Measurements from ENCODE around the gene CPZ. TPM values are rescaled to one million over a fixed set of nuclear protein-coding genes. Genes with fewer than 3 reads are reported as not detected.

CPZ gene
- total RNA-seq, 4 donors from 2014 or later: 4.1 to 12.9 (median 6.5) TPM

- no peak for DNase-seq
- intact Hi-C loops (cut with DNase I): no loop called here
These were observed 16.3 kb downstream of the CPZ start for GRCh38 chr4:8608714-8609391.

GRCh38 chr4:8609406-8609805 lies 16.8 kb downstream of the CPZ start:
- no peak for DNase-seq
- Histone ChIP-seq H3K9me3 (no peaks in the 10 kb centered on the region), H3K27ac (no peak overlapping the region), H3K36me3 (no peaks in the 10 kb centered on the region), H3K27me3 (no peaks in the 10 kb centered on the region), H3K4me3 (replicated peaks in 1 of 3) (no peak overlapping the region), H3K4me1 (peaks cover 0 to 4% of the 10 kb centered on the region in 2 donors)
- TF ChIP-seq POLR2A (IDR thresholded peaks at IDR 0.05) (no peak), CTCF (IDR thresholded peaks at IDR 0.05) (no peak)
- intact Hi-C loops (cut with DNase I): no loop called here
- WGBS, 2 donors: 85 to 87% methylated on average over 6 of the region's 6 CpGs

More at GRCh38 chr4:8608714-8609391, 16.3 kb downstream of the CPZ start:
- no peak overlapping the region for H3K4me3 ChIP-seq (replicated peaks in 1 of 3)
- H3K27me3 ChIP-seq: no peaks in the 10 kb centered on the region
- 83 to 84% methylated on average over 4 to 5 of the region's 5 CpGs for WGBS, 2 donors
- no peak overlapping the region for H3K27ac ChIP-seq
- no peak for TF ChIP-seq POLR2A (IDR thresholded peaks at IDR 0.05)
- TF ChIP-seq CTCF (IDR thresholded peaks at IDR 0.05): no peak
- H3K36me3 ChIP-seq: no peaks in the 10 kb centered on the region
- peaks cover 0 to 4% of the 10 kb centered on the region in 2 donors for H3K4me1 ChIP-seq
- no peaks in the 10 kb centered on the region for H3K9me3 ChIP-seq

- no peak overlapping the region for H3K27ac ChIP-seq
- intact Hi-C loops (cut with DNase I): no loop called here
- H3K4me3 ChIP-seq (replicated peaks in 1 of 3): no peak overlapping the region
- no peaks in the 10 kb centered on the region for H3K27me3 ChIP-seq
- H3K36me3 ChIP-seq: no peaks in the 10 kb centered on the region
- no peaks in the 10 kb centered on the region for H3K9me3 ChIP-seq
- TF ChIP-seq POLR2A (IDR thresholded peaks at IDR 0.05) (no peak), CTCF (IDR thresholded peaks at IDR 0.05) (no peak)
- WGBS, 2 donors: 74 to 77% methylated on average over 6 to 7 of the region's 9 CpGs
- DNase-seq: no peak
- peaks cover 0 to 4% of the 10 kb centered on the region in 2 donors for H3K4me1 ChIP-seq
These were observed 17.3 kb downstream of the CPZ start for GRCh38 chr4:8609824-8610350.

GRCh38 chr4:8610858-8611616 lies 18.5 kb downstream of the CPZ start:
- 76 to 93% methylated on average over 7 to 8 of the region's 8 CpGs for WGBS, 2 donors
- Histone ChIP-seq H3K27ac (no peak overlapping the region), H3K27me3 (no peaks in the 10 kb centered on the region), H3K4me3 (replicated peaks in 1 of 3) (no peak overlapping the region), H3K4me1 (peaks cover 0 to 4% of the 10 kb centered on the region in 2 donors), H3K9me3 (no peaks in the 10 kb centered on the region), H3K36me3 (no peaks in the 10 kb centered on the region)
- TF ChIP-seq CTCF (IDR thresholded peaks at IDR 0.05) (no peak), POLR2A (IDR thresholded peaks at IDR 0.05) (no peak)
- no peak for DNase-seq
- intact Hi-C loops (cut with DNase I): no loop called here

- intact Hi-C loops (cut with DNase I): no loop called here
- WGBS, 2 donors: 93 to 95% methylated on average over 8 of the region's 8 CpGs
These were observed 20.1 kb downstream of the CPZ start for GRCh38 chr4:8612646-8613045.

More at GRCh38 chr4:8612646-8613045, 20.1 kb downstream of the CPZ start:
- Histone ChIP-seq H3K27me3 (no peaks in the 10 kb centered on the region), H3K36me3 (no peaks in the 10 kb centered on the region), H3K9me3 (no peaks in the 10 kb centered on the region), H3K4me3 (replicated peaks in 1 of 3) (no peak overlapping the region), H3K4me1 (peaks cover 0 to 2% of the 10 kb centered on the region in 2 donors), H3K27ac (no peak overlapping the region)
- DNase-seq: no peak
- no peak for TF ChIP-seq CTCF (IDR thresholded peaks at IDR 0.05)
- TF ChIP-seq POLR2A (IDR thresholded peaks at IDR 0.05): no peak

All from thyroid gland (tissue), 4 donors.